Measurements from ENCODE around the gene CKB.

Gene CKB

DNA sequence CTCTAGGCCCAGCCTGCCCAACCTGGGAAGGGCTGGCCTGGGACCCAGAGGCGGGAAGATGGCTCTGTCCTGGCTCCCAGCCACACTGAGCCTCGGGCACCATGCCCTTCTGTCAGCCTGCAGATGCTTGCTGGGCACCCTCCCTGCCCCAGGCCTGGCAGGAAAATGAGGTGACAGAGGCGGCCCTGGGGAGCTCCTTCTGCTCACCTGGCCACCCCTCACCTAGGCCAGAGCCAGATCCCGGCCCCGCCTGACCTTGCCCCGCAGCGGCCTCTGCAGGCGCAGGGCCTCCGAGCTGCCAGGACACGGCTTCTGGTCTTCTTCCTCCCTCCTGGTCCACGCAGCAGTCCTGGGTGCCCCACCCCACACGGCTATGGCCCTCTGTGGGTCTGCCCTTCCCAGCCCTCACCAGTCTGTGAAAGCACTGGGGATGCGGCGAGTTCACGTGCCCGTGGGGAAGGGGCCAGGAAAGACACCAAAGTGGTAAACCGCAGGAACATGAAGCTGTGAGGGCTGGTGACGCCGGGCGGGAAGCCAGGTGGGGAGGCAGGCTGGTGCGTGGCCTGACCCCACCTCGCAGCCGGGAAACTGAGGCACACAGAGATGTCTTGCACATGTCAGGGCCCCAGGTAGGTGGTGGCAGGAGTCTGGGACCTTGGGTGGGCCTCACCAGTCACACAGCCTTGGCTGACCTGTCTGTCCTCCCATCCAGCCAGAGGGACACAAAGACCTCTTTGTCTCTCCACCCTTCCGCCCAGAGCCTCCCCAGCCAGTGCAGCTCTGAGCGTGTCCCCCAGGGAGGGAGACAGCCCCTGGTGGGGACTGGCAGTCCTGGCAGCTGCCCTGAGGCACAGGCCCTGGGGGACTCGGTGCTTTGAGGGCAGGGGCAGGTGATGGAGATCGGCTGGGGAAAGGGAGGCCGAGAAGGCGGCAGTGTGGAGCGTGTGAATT is 27.0 kb upstream of the CKB start:
- no peak for DNase-seq

DNA sequence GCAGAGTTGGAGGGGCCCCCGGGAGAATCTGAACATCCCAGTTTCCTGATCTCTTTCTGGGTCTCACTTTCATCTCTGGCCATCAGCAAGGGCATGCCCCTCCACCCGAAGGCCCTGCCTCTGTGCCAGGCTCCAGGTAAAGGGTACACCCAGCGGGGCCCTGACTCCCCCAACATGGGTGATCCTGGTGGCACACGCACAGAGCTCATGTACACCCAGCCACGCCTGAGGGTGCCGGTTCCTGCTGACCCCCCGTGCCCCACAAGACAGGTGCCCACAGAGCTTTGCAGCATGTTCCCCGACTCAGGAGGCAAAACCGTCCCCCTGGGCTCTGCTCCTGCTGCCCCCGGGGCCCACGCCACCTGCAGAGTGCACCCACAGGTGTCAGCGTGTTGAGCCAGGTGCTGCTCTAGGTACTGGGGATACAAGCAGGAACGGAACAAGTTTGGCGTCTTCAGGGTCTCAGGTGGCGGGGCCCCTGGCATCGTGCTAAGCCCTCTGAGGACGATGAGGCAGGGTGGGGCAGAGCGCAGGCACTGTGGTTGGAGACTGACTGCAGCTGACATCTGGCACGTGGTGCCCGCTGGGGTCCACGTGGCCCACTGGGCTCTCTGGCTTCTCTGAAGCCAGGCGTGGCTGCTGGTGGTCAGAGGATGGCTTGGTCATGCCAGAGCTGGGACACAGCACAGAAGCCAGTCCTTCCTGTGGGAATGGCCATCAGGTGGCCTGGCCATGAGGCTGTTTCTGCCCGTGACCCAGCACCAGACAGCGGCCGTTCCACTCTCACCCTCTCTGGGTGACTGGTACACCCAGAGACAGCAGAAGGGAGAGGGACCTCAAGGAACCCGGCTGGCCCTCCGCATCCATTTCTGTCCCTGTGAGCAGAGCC is 26.1 kb upstream of the CKB start:
- no peak for DNase-seq

DNA sequence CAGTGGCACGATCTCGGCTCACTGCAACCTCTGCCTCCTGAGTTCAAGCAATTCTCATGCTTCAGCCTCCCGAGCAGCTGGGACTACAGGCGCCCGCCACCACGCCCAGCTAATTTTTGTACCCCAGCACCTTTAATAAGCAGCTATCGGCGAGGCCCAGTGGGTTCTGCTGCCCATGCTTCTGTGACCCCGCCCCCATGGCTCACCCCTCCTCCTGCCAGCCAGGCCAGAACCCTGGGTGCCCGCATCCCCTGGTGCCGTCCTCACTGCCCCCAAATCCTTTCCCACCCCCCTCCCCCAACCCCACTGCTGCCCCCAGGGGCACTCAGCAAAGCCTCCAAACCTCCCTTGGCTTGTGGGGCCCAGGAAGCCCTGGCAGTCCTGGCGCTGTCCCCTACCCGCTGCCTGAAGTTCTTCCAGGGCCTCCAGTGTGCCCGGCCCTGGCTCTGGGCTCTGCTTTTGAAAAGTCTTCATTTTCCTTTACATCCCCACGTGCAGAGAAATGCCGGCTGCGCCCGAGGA is 25.4 kb upstream of the CKB start:
- DNase-seq: no peak

DNA sequence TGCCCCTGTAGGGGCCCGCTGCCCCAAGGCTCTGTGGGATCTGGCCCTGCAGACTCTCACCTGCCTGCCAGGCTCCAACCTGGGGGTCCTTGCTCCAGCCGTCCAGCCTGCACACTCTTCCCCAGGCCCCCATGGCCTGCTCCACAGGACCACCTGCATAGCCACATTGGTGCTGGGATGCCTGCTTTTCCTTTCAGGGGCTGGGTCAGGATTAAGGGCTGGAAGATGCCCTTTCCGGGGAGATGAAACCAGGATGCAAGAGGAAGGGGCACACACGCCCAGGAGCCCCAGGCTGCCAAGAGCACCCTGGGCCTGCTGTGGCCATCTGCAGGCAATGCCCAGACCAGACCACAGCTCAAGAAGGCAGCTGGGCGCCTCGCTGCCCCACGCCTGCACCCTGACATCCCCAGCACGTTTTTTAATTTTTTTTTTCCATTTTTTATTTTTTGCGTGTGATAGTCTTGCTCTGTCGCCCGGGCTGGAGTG is 24.9 kb upstream of the CKB start:
- no peak for DNase-seq

DNA sequence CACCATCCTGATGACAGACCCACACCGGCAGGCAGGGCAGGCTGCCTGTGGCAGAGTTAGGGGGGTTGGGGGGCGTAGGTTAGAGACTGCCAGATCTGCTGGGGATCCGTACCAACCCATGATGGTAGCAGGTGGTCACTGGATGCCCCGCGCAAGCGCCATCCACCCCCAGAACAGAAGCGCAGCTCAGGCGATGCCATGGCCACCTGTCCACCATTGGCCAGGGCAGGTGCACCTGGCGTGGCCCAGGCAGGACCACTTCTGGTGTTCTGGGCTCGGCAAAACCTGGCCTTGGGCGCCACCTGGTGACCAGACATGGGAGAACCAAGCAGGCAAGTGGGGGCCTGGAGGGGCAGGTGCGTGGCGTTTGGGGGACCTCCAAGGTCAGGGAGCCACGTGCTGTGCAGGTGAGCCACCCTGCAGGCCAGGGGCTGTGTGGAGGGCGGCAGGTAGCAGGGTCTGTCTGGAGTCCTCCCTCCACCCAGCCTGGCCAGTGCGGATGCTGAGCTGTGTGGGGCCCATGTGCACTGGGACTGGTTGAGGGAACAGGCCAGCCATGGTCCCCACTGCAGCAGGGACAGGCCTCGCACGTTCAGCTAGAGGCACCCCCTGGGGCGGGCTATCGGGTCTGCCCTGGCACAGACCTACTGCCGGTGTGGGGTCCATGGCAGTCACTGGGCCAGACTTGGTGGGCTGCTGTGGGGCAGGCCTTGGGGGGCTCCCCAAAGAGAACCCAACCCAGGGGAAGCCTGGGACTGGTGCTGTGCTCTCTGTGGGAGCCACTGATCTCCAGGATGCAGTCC is 24.2 kb upstream of the CKB start:
- DNase-seq: peak; percentile 52 to 75 (median 64)

DNA sequence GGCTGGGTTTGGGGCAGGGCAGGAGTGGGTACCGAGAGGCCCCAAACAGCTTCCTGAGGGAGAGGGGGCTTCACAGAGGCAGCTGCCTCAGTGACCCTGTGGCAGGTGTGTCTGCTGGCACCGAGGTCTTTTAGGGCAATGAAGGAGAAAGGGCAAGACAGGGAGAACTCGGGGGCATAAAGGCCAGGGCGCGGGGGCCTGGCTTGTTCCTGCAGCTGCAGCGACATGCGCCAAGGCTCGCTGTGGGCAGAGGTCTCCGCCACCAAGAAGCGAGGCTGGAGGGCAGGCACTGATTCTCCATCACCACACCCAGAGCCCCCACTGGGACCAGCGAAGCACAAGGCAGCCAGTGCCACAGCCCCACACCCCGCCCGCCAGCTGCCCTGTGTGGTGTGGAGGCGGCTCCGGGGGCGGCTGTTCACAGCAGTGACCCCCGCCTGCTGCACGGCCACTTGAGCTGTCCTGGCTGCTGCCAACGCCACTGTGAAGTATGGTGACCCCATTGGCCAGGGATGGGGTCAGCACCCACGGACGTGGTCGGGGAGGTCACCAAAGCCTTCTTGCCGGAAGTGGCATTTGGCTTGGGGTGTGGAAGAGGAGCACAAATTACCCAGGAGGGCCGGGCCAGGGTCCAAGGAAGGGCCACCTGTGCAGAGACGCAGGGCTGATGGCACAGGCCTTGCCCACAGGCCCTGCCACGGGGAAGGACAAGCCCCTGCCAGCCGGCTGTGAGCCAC is 23.5 kb upstream of the CKB start:
- no peak for DNase-seq

DNA sequence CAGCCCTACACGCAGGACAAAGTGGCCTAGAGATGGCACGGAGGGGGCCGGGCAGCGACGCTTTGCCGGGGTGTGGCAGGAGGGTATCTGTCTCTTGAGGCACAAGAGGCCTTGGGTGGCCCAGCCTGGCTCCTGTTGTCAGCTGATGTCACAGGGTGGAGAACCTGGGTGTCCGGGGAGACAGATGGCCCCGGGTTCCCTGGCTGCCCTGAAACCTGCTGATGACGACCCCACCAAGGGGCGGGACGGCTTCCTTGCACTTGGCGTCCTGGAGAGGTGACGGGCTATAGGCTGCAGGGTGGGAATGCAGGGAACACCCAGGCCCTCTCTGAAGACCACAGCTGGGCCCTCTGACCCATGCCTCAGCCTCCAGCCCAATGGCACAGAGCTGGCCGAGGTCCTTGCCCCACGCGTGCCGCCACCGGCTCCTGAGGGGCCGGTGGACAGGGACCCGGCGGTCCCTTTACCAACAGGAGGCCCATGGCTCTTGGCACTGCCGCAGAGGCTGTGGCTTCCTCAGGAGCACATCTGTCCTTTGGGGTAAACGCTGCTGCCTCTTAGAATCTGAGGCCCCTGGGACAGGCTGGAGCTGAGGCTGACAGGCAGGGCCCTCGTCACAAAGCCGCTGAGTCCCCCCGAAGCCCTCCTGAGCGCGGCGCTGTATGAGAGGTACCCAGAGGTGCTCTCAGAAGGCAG is 22.7 kb upstream of the CKB start:
- no peak for DNase-seq

DNA sequence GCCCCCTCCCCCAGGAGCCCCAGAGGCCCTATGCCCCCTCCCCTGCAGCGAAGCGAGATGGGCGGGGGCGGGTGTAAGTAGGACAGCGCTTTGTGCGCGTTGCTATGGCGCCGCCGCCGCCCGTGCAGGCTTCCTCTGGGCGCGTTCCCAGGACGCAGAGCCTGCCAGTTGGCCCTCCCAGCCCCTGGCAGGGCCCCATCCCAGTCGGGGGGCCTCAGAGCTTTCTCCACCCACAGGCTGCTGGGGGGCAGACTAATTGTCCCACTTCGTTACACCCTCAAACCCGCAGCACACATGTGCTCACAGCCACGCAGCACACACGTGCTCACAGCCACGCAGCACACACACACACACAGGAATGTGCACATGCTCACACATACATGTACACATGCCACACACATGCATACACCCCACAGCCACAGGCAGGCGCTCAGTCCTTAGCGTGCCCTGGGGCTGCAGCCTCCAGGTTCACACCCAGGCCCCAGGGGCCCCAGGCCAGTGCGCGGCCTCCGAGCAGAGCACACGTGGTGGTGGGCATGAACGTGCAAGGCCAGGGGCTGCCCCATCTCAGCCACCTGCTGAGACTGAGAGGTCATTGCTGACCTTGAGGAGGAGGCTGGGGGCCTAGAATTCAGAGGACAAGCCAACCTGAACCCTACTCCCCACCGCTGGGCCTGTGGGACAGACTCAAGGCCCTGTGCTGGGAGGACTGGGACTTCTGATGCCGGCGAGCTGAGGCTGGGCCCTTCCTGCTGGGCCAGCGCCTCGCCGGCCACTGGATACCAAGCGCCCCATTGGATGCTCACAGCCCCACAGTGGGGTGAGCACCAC is 22.0 kb upstream of the CKB start:
- no peak for DNase-seq

DNA sequence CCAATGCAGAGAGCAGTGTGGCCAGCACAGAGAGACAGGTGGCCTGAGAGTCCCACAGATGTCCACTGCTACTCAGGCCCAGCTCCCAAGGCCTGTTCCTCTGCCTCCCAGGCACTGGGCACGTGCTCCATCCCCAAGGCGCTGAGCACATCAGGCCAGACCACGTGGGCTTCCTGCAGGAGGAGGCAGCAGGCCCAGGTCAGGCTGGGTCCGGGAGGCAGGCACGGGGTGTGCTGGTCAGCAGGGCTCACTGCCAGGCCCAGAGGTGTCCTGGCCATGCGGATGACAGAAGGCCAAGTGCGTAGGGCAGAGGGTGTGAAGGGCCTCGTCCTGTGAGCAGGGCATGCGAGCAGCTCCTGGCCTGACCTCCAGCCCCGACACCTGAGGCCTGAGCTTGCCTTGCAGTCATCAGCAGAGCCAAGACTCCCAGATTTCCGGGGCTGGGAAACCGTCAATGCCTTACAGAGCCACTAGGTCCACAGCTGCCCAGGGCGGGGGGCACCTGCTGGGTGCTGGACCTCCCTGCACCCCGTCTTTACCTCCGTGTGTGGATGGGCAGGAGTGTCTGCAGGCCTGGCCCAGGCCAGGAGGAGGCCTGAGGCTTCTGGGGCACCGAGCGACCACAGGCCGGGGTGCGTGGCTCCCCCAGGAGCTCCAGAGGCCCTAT is 21.2 kb upstream of the CKB start:
- DNase-seq: no peak

DNA sequence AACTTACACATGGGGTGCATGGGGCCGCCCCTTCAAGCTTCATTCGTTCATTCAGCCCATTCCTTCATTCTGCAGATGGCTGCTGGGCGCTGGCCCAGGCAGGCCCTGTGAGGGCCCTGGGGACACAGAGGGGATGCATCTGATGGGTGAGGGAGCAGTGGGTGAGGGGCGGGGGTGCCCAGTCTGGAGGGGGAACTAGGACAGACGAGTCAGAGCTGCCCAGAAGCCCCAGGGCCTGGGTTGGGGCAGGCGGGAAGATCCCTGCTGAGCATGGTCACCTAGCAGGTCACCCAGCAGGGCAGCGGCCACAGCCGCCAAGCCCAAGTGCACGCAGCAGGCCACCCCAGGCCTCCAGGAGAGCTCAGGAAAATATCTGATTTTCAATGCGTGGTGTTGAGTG is 20.5 kb upstream of the CKB start:
- DNase-seq: no peak

DNA sequence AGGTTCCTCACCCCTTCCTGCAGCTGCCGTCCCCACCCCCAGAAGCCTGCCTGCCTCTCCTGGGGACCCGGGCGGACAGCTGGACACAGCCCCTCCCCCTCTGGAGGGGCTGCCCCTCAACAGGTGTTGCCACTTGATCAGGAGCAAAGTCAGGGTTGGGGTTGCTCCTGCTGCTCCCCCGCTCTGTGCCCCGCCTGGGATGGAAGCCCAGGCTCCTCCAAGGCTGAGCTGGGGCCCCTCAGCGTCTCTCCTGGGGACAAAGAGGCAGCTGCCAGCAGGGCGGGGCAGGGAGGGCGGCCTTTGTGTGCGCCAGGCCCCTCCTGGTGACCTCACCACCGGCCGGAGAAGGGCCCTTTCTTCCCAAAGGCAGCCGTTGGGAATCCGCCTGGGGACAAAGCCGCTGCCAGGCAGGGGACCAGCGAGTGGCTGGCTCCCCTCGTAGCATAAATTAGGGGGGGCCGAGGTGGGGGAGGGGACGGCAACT is 20.0 kb upstream of the CKB start:
- no peak for DNase-seq

DNA sequence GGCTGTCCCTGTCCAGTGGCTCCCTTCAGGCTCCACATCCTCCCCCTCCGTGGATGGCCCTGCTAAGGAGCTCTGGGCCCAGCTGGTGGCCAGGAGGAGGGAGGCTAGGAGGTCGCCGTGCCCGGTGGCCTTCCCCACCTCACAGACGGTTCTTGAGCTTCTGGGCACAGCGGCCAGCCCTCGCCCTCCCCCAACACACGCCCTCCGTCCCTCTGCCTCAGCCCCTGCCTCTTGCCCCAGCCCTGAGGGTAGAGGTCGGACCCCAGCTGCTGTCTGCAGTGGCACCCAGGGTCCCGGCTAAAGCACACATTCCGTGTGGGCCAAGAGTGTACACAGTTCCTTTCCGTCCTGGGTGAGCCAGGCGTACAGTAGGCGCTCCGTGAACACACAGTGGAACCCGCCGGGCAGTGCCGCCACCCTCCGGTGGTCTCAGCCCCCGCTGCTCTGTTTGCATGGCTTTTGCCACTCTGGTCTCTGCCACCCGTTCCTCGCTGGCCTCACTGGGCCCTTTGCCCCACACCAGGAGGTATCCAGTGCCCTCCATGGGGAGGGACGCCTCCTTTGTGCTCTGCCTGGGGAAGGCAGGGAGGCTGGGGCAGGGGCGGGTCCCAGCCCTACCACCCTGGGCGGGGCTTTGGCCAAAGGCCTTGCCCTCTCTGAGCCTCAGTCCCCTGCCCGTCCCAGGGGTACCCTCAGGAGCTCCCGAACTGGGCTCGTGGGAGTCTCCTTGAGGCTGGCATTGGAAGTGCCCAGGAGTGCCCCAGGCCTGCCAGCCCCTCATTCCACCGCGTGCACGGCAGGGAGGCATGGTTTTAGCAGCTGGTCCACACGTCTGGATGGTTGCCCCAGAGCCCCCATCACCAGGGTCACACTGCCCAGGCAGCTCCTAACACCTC is 19.3 kb upstream of the CKB start:
- no peak for DNase-seq

DNA sequence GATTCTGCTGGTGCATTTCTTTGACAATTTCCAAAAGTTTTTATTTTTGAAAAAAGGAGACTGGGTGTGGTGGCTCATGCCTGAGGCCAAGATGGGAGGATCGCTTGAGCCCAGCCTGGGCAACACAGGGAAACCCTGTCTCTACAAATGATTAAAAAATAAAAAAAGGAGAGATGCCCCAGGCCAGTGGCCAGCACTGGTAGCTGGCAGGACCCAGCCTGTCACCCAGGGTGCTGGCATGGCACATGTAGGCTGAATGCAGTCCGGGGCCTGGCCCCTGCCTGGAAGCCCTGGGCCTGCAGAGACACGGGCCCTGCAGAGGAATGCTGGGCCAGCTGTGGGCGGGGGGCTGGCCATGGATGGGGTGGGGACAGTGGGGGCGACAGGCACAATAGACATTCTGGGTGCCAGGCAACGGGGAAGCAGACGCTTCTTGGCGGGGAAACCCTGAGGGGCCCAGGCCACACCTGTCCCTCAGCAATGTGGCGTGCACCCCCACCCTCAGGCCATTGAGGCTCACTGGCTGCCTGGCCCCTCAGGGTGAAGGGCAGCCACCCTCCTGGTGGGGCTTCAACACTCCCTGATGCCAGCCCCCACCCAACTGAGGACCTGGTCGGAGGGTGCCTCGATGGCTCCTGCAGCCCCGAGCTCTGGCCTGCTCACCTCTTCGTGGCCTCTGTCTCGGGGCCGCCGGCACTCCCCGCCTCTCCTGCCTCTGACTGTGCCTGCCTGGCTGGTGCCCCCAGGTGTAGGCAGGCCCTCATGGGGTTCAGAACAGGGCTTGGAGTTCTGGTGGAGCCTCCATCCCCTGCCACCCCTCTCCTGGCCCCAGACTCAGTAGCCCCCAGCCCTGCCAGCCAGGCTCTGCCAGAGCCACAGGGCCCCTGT is 18.4 kb upstream of the CKB start:
- DNase-seq: no peak

DNA sequence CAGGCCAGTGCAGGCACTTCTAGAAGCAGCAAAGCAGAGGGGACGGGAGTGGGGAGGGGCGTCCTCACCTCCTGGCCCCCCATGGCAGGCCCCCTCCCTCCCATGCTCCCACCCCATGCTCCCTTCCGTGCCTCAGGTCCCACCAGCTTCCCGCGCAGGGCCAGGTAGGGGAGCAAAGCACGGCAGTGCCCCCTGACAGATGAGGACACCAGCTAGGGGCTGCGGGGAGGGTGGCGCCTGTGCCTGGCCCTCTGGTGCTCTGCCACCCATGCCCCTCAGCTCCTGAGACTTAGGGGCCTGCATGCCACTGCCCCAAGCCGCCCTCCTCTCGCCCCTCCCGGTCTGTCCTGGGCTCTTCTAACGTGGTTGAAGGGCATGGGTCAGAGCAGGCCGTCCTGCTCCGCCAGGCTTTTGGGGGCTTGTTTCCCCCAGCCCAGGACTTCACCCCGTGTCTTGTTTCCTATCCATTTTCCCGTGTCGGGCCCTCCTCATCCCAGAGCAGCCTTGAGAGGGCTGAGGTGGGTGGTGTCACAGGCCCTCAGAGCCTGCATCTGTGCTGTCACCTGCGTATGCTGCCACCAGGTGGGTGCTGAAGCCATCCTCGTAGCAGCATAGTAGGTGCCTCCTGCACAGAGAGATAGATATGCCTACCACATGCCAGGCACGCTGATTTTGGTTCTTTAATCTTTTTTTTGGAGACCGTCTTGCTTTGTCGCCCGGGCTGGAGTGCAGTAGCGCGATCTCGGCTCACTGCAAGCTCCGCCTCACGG is 16.6 kb upstream of the CKB start:
- no peak for DNase-seq

DNA sequence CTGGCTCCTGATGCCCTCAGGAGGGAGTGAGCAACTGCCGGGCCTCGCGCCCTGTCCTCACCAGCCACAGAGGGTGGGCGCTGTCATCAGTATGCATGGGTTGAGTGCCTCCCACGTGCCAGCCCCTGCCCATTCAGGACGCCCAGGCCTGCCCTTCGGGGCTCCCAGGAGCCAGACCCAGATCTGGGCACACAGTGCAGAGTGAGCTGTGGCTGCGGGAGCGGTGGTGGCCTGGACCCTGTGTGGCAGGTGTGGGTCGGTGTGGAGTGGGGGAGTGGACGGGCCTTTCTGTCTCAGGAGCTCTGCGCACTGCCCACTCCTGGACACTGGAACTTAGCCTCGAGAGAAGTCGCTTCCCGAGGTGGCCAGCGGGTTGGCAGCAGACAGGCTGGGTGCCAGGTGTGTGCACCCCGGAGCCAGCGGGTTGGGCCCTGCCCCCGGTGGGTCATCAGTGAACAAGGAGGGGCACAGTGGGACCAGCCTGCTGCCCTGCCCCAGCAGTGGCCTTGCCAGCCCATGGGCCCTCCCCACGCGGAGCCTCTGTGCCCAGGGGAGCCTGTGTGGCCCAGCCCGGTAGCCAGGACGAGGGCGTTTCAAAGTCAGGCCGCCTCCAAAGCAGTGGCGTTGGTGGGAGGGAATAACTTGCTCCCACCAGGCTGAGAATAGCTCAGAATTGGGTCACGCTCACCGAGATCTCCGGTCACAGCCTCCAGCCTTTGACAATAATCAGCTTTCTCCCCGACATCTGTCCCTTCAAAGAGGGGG is 15.8 kb upstream of the CKB start:
- DNase-seq: no peak

Measured in suppressor macrophage (primary cell).